HG03442 (cell line): ENCODE data around the gene ACOT12.
"Not testable (repeated sequence)": the region's sequence is repeated elsewhere in the genome, so short reads cannot be mapped to it uniquely, and the experiment has no call there.

ENCODE experiments used
- ATAC-seq: cut with Tn5 transposase; IDR thresholded peaks from one replicate; pipeline ENCODE4 v1.9.1; 2021; ENCODE audit warnings: mild to moderate bottlenecking, moderate library complexity; ENCODE audit not compliant: unreplicated experiment

The ACOT12 gene

GRCh38 chr5:81300921-81301270 lies 93.0 kb downstream of the ACOT12 start:
- ATAC-seq = no peak

GRCh38 chr5:81297531-81297930 lies 96.4 kb downstream of the ACOT12 start:
- ATAC-seq = no peak

- not testable (repeated sequence) for ATAC-seq
Measured at GRCh38 chr5:81294021-81294420, 99.9 kb downstream of the ACOT12 start.

GRCh38 chr5:81292130-81292529 lies 101.8 kb downstream of the ACOT12 start:
- no peak for ATAC-seq

- no peak for ATAC-seq
Measured at GRCh38 chr5:81290146-81290545, 103.8 kb downstream of the ACOT12 start.

GRCh38 chr5:81288021-81288433 lies 105.9 kb downstream of the ACOT12 start:
- no peak for ATAC-seq

- no peak for ATAC-seq
Measured at GRCh38 chr5:81286059-81286617, 107.8 kb downstream of the ACOT12 start.

GRCh38 chr5:81283976-81284375 lies 110.0 kb downstream of the ACOT12 start:
- no peak for ATAC-seq
